Stimulated activated naive CD8-positive, alpha-beta T cell treated with anti-CD3 and anti-CD28 coated beads, Interleukin-15, Interleukin-2, amounts not matched to agents 100 U/mL and 50 U/mL, for 24 hours (primary cell): ENCODE measurements around the gene CELA2A.
"Not testable (repeated sequence)": the region's sequence is repeated elsewhere in the genome, so short reads cannot be mapped to it uniquely, and the experiment has no call there.

ENCODE experiments used
- ATAC-seq: fragments of 150-1000 bp; cut with Tn5 transposase; one replicate; pipeline ENCODE4 v1.10.0; 2021
- DNase-seq: peaks from one replicate; pipeline ENCODE4 v3.0.0; 2021

Gene CELA2A

DNA sequence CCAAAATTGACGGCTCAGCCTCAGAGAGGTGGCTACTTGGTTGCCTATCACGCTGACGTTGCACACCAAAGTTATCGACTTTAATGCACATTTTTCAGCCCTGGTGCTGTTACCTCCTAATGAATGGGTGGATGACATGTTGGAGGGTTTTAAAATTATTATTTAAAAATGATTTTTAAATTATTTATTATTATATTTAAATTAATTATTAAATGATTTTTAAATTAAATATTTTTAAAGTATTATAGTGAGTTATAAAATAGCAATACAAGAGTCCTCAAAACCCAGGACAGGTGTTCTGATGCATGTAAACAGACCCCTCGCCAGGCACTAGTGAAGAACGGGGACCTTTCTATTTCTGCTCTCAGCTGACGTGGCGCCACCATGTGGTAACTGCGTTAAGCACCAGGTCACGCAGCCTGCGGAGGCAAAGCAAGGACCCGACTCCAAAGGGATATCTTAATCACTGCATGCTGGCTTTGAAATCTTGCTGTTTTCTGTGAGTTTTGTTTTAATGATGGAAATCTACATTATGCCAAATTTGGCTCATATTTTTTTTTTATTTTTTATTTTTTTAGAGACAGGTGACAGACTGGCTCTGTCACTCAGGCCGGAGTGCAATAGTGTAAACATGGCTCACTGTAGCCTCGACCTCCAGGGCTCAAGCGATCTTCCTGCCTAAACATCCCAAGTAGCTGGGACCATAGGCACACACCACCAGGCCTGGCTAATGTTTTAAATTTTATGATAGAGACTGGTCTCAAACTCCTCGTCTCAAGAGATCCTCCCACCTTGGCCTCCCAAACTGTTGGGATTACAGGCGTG is 44.9 kb downstream of the CELA2A start:
- peak; percentile 52 for ATAC-seq
- DNase-seq = peak; percentile 71

DNA sequence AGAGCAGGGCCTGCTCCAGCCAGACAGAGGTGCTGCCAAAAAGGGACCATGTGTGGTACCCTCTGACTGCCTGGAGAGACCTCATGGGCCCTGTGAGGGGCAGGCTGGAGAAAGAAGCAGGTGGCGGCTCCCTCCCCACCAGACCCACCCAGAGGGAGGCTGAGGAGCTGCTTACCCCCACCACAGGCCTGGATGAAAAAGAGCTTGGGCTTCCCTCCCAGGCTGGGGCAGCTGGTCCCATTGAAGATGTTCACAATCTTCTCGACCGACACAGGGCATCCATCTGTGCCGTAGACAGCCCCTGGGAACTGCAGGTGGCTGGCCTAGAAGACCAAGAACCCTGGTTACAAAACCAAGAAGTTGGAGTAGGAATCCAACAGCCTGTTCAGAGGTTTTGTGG is 47.9 kb downstream of the CELA2A start:
- ATAC-seq = no peak
- DNase-seq = no peak

DNA sequence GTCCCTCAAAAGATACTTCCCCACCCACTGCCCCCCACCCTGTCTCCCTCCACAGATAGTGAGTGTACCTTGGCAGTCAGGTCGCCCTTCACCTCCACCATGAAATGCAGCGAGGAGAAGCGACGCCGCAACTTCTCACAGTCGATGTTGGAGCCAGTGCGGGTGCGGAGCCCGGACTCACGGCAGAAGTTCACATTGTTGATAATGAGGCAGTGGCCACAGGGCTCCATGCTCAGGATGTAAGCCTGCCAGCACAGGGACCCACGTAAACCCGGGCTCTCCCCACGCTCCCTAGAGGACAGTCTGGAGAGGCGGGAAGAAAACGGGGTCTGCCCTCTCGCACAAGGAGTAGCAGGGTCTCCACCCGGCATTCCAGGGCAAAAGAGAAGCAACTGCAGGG is 50.3 kb downstream of the CELA2A start:
- no peak for ATAC-seq
- DNase-seq = no peak

DNA sequence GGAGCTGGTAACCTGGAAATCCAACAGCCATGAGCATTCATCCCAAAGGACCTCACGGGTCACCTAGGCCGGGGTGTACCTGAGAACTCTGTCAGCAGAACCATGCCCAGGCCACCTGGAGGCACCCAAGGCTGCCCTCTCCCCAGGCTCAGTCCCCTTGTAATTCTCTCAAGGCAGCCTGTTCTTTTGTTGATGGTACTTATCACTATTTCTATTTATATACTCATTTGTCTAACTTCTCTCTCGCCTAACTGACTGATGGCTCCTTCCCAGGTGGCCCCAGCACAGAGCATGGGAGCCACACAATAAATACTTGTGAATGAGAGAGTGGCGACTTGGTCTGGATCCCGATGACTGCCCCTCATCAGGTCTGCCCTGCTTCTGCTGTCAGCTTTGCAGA is 50.7 kb downstream of the CELA2A start:
- no peak for ATAC-seq
- DNase-seq = no peak

DNA sequence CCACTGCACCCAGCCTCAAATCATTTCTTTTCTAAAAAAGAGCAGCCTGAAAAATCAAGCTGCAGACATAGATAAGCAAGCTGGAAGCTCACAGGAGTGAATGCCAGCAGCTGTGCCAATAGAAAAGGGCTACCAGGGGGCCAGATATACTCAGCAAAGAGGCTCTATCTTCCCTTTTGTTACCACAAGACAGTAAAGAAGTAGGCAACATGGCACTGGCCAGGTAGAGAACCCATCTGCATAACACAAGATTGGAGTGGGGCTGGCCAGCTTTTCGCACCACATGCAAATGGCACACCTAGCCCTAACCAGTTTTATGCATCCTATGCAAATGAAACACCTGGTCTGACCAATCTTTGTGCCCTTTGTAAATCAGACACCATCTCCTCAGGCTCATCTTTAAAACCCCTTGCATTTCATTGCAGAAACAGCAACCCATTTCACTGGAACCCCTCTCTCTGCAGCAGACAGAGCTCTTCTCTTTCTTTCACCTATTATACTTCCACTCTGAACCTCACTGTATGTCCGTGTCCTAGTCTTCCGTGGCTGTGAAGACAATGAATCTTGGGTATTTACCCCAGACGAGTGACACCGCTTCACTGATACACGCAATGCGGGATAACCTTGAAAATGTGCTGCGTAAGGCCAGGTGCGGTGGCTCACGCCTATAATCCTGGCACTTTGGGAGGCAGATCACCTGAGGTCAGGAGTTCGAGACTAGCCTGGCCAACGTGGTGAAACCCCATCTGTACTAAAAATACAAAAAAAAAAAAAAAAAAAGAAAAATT is 52.4 kb downstream of the CELA2A start:
- ATAC-seq (no peak), DNase-seq (no peak)

DNA sequence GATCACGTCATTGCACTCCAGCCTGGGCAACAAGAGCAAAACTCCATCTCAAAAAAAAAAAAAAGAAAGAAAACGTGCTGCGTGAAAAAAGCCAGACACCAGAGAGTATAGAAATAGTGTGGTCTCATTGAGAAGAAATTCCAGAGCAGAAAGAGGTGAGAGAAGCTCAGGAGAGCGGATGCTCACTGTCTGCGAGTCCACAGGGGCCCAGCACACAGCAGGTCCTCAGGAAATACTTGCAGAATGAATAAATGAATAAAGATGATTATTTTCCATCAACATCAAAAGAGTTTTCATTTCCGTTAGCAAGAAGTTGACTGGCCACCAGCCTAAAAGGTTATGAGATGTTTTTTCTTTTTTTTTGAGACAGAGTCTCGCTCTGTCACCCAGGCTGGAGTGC is 53.1 kb downstream of the CELA2A start:
- ATAC-seq = no peak
- no peak for DNase-seq

DNA sequence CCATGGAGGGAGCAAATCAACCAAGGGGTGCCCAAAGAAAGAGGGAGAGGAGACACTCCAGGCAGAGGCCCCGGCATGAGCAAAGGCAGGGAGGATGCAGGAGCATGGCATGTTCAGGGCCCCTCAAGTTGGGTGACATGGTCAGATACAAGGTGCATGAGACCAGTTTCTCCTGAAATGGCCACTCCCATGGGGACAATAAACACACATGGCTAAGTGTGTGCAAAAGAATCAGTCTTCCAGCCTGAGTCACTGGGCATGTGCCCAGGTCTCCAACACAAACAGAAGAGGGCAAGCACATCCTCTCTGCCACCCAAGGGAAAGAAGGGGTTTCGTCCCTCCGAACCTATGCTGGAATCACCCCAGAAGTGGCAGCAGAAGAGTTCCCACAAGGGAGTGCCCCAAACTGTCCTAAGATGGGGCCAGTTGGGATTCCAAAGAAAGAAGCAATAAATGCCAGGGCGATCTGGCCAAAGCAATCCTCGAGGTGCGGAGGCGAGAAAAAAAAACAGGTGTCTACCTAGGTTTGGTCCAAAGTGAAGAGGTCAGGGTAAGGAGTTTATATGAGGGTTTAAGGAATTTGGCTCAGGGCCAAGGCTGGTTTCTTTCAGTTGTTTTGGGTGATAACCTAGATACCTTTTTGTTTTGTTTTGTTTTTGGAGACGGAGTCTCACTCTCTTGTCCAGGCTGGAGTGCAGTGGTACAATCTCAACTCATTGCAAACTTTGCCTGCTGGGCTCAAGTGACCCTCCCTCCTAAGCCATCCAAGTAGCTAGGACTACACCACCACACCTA is 54.3 kb downstream of the CELA2A start:
- DNase-seq (no peak), ATAC-seq (no peak)

DNA sequence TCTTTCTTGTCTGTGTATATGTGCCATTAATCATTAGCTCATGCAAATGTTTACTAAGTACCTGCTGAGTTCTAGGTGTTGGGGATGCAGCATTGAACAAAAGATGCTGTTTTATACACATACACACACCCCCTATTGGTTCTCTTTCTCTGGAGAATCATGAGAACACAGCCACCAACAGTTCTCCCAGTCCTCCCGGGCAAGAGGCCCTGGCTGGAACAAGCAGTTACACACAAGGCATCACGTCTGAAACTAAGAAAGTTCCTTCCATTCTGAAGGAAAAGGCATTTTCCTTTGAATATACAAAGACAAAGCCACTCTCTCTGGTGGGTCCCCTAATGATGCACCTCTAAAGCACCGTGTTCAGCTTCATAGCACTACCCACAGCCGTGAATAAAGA is 56.7 kb downstream of the CELA2A start:
- ATAC-seq (no peak), DNase-seq (no peak)

DNA sequence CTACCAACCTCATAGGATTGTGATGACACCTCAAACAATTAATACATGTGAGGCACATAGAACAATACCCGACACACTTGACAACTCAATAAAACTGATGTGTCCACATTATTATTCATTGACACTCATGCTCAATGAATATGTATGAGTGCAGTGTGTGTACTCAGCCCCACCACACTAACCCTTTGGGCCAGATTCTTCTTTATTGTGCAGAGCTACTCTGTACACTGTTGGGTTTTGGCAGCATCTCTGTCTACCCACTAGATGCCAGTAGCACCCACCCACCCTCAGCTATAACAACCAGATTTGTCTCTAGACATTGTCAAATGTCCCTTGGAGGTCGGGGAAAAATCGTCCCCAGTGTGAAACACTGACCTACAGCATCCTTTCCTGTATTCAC is 57.4 kb downstream of the CELA2A start:
- DNase-seq (no peak), ATAC-seq (no peak)

DNA sequence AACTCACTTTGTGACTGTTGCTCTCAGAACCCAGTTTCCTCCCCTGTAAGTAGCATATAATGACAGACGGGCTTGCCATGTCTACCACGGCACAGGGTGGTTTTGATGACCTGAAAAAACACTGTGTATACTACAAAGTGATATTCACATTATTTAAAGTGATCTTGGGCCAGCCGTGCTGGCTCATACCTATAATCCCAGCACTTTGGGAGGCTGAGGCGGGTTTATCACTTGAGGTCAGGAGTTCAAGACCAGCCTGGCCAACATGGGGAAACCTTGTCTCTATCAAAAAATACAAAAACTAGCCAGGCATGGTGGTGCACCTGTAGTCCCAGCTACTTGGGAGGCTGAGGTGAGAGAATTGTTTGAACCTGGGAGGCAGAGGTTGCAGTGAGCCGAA is 58.0 kb downstream of the CELA2A start:
- DNase-seq, ATAC-seq: not testable (repeated sequence)

DNA sequence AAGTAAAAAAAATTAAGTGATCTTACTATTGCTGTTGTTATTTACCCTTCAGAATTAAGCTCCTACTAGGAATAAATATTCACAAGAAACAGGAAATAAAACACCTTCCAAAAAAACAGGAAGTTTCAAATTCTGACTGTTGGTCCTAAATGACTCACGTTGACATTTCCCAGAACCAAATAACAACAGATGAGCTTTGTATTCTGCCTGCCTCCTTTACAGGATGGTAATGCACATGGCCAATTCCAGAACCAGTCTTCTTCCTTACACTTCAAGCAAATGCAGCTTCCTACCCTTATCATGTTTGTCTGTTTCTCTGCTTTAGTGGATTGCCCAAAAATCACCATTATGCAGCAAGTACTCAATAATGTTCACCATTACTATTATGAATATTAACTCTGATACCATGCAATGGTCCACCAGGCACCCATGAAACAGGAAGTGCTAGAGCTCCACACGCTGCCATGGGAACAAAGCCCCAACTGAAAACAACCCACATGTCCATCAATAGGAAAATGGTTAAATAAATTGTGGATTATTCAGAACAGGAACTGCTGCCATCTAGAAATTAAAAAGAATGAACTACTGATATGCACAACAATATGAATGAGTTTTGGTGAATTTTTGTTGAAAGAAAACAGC is 58.6 kb downstream of the CELA2A start:
- DNase-seq = no peak
- ATAC-seq = no peak

DNA sequence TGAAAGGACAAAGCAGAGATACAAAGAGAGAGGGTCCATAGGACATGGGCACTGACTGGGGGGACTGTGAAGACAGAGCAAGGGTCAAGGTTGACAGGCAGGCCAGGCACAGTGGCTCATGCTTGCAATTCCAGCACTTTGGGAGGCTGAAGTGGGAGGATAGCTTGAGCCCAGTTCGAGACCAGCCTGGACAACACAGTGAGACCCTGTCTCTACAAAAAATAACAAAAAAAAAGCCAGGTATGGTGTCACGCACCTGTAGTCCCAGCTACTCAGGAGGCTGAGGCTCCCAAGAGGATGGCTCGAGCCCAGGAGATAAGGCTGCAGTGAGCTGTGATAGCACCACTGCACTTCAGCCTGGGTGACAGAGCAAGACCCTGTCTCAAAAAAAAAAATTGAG is 63.1 kb downstream of the CELA2A start:
- DNase-seq (no peak), ATAC-seq (no peak)

DNA sequence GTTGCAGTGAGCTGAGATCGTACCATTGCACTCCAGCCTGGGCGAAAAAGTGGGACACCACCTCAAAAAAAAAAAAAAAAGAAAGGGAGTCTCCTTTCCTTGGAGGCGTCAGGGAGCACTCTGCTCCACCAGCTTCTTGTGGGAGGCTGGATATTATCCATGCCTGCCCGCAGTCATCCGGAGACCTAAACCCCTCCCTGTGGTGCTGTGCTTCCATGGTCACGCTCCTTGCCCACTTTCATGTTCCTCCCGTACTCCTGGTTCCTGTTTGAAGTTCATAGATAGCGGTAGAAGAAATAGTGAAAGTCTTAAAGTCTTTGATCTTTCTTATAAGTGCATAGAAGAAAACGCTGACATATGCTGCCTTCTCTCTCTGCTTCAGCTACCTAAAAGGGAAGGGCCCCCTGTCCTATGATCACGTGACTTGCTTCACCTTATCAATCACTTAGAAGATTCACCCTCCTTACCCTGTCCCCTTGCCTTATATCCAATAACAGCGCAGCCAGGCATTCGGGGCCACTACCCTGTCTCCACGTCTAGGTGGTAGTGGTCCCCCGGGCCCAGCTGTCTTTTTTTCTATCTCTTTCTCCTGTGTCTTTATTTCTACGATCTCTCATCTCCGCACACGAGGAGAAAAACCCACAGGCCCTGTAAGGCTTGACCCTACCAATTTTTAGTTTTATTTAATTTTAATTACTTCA is 64.8 kb downstream of the CELA2A start:
- not testable (repeated sequence) for ATAC-seq, DNase-seq
